Endothelial cell of umbilical vein (primary cell): ENCODE results near the gene ST6GAL1. TPM values are rescaled to one million over a fixed set of nuclear protein-coding genes. Genes with fewer than 3 reads are reported as not detected.

Experiments used
- BruUV-seq: library from RNA; stranded (reverse); fragments of 400-500 nt; replicated peaks from 2 replicates; lab custom pipeline; 2021; lab: Mats Ljungman, UMichigan
- CTCF ChIA-PET: fragments of 300-600, 350-600 bp; sonication (Branson Sonifier 250); formaldehyde crosslinking; loops from one replicate; lab custom pipeline; 2021; ENCODE audit warnings: antibody characterized with exemption, inconsistent platforms; lab: Charles Lee
- POLR2A ChIA-PET: fragments of 300-600, 350-600 bp; sonication (Branson Sonifier 250); formaldehyde crosslinking; loops from one replicate; lab custom pipeline; 2021; ENCODE audit warnings: antibody characterized with exemption, inconsistent platforms; lab: Charles Lee
- DNase-seq: peaks from one replicate; pipeline ENCODE4 v3.0.0-alpha.2; 2011; ENCODE audit warnings: low read depth, low spot score
- FAIRE-seq: peaks from 2 replicates; lab custom pipeline; 2011; peaks lifted over from hg19 to GRCh38; lab: Jason Lieb, UNC
- H2AFZ ChIP-seq: 2 replicates; pipeline ENCODE4 v1.6.0; 2012; ENCODE audit warnings: low read depth, low read length, control low read depth, inconsistent platforms
- H3K27ac ChIP-seq: 2 replicates; pipeline ENCODE4 v1.5.1; 2011; ENCODE audit warnings: low read depth, mild to moderate bottlenecking, control low read depth, low read length, moderate library complexity; ENCODE audit not compliant: insufficient read depth
- H3K27me3 ChIP-seq, 2 experiments: 2 replicates each; pipeline versions ENCODE4 v1.6.0 to v1.6.1; 2011; ENCODE audit warnings: low read length in 2 of 2, mixed read lengths in 1 of 2; ENCODE audit not compliant: control insufficient read depth in 2 of 2, insufficient read depth in 2 of 2
- H3K36me3 ChIP-seq, 2 experiments: 2 replicates in 1 of 2; 3 replicates in 1 of 2; pipeline ENCODE4 v1.5.1; 2011; ENCODE audit warnings: low read length in 2 of 2, mild to moderate bottlenecking in 1 of 2, moderate library complexity in 1 of 2; ENCODE audit not compliant: control insufficient read depth in 2 of 2, insufficient read depth in 2 of 2; ENCODE audit errors: extremely low read depth in 1 of 2
- H3K4me1 ChIP-seq: 3 replicates; pipeline ENCODE4 v1.5.1; 2011; ENCODE audit warnings: mild to moderate bottlenecking, low read length; ENCODE audit not compliant: control insufficient read depth, insufficient read depth; ENCODE audit errors: extremely low read depth
- H3K4me2 ChIP-seq: 2 replicates; pipeline ENCODE4 v1.6.1; 2011; ENCODE audit warnings: low read length, control low read depth, mixed read lengths; ENCODE audit not compliant: insufficient read depth
- H3K4me3 ChIP-seq, 3 experiments: fragments of 200-600 bp in 1 of 3; sonication (generic), shearing (Covaris generic) in 1 of 3; replicated peaks in 1 of 3; 2 replicates each; pipeline ENCODE4 v1.5.1; 2011 to 2016; ENCODE audit warnings: control low read depth in 3 of 3, low read length in 3 of 3, mild to moderate bottlenecking in 2 of 3, inconsistent platforms in 1 of 3, low read depth in 1 of 3, moderate library complexity in 1 of 3; ENCODE audit not compliant: insufficient read depth in 1 of 3
- H3K79me2 ChIP-seq: 2 replicates; pipeline ENCODE4 v1.6.0; 2012; ENCODE audit warnings: low read length, inconsistent platforms; ENCODE audit not compliant: control insufficient read depth, insufficient read depth
- H3K9ac ChIP-seq: replicated peaks from 2 replicates; pipeline ENCODE3; 2011; ENCODE audit warnings: low read length, control low read depth; ENCODE audit not compliant: insufficient read depth; ENCODE audit errors: extremely low read depth
- H3K9me1 ChIP-seq: replicated peaks from 3 replicates; pipeline ENCODE4 v1.6.0; 2011; ENCODE audit warnings: mild to moderate bottlenecking, low read length; ENCODE audit not compliant: control insufficient read depth, insufficient read depth; ENCODE audit errors: extremely low read depth
- H3K9me3 ChIP-seq: replicated peaks from 2 replicates; pipeline ENCODE4 v1.5.1; 2012; ENCODE audit warnings: low read length, inconsistent platforms; ENCODE audit not compliant: control insufficient read depth, insufficient read depth
- H4K20me1 ChIP-seq: replicated peaks from 2 replicates; pipeline ENCODE3; 2011; ENCODE audit warnings: mild to moderate bottlenecking, low read length; ENCODE audit not compliant: control insufficient read depth, insufficient read depth; ENCODE audit errors: extremely low read depth
- EZH2 ChIP-seq: IDR thresholded peaks from 2 replicates; pipeline ENCODE4 v1.6.1; 2012; ENCODE audit warnings: borderline replicate concordance, low read depth, mild to moderate bottlenecking, moderate library complexity, low read length, inconsistent platforms; ENCODE audit not compliant: severe bottlenecking
- FOS ChIP-seq: IDR thresholded peaks from 2 replicates; pipeline ENCODE4 v1.6.1; 2011; ENCODE audit warnings: mild to moderate bottlenecking, low read length, moderate library complexity, borderline replicate concordance; ENCODE audit not compliant: insufficient read depth
- GATA2 ChIP-seq: IDR thresholded peaks from 2 replicates; pipeline ENCODE4 v1.7.0; 2011; ENCODE audit warnings: low read depth, mild to moderate bottlenecking, moderate library complexity, mixed read lengths, low read length; ENCODE audit not compliant: insufficient read length, insufficient read depth
- JUN ChIP-seq: IDR thresholded peaks from 2 replicates; pipeline ENCODE4 v1.6.1; 2011; ENCODE audit warnings: borderline replicate concordance, low read depth; ENCODE audit not compliant: insufficient read length, insufficient read depth
- MYC ChIP-seq: IDR thresholded peaks from one replicate; pipeline ENCODE4 v1.6.1; 2011; ENCODE audit warnings: mild to moderate bottlenecking, low read depth, low read length
- POLR2A ChIP-seq: IDR thresholded peaks from 2 replicates; pipeline ENCODE4 v1.6.1; 2012; ENCODE audit warnings: low read depth, mild to moderate bottlenecking, control low read depth, low read length
- POLR2AphosphoS5 ChIP-seq: IDR thresholded peaks from 2 replicates; pipeline ENCODE4 v1.6.1; 2012; ENCODE audit warnings: low read depth, mild to moderate bottlenecking, control low read depth, low read length, moderate library complexity; ENCODE audit not compliant: insufficient read depth
- dilution Hi-C: fragments of 300-500 bp; cut with MboI; formaldehyde crosslinking; loops from one replicate; pipeline ENCODE4 v1.15.0; 2019; ENCODE audit warnings: low sequenced_read_pairs; ENCODE audit not compliant: extremely low pct_ligation_motif_present
- intact Hi-C: fragments of 100-400 bp; cut with micrococcal nuclease; formaldehyde crosslinking; loops from one replicate; pipeline ENCODE4 v1.10.0; 2022
- polyA plus RNA-seq, 4 experiments: library from polyadenylated mRNA; depleted of rRNA in 3 of 4; stranded (reverse) in 3 of 4; unstranded in 1 of 4; fragments of >200 nt; gene quantifications; 2 replicates each; pipeline versions ENCODE4 v1.2.1 to v1.2.3, GENCODE V29; 2011 to 2012; ENCODE audit warnings: missing spikeins in 1 of 4
- total RNA-seq: library from RNA; stranded (reverse); gene quantifications from 2 replicates; pipeline ENCODE4 v1.2.3, GENCODE V29; 2021
- TF ChIP-seq, protein P1 (sequence below), 2 donors: IDR thresholded peaks; 1 replicate in 1 of 2; 2 replicates in 1 of 2; pipeline ENCODE4 v1.5.1; 2011; ENCODE audit warnings: low read length in 2 of 2, mild to moderate bottlenecking in 2 of 2, moderate library complexity in 2 of 2, control low read depth in 1 of 2, inconsistent platforms in 1 of 2, low read depth in 1 of 2; ENCODE audit not compliant: insufficient read depth in 1 of 2; ENCODE audit errors: extremely low read depth in 1 of 2
- TF ChIP-seq, protein P2 (sequence below): IDR thresholded peaks from 2 replicates; pipeline ENCODE4 v1.6.1; 2011; ENCODE audit not compliant: insufficient read depth, insufficient read length

ST6GAL1 gene
- total and polyA plus RNA-seq, 2 donors (not counting 3 experiments of a cell fraction or from before 2014, with no cell fraction given) = 63.9 to 101 TPM

DNA sequence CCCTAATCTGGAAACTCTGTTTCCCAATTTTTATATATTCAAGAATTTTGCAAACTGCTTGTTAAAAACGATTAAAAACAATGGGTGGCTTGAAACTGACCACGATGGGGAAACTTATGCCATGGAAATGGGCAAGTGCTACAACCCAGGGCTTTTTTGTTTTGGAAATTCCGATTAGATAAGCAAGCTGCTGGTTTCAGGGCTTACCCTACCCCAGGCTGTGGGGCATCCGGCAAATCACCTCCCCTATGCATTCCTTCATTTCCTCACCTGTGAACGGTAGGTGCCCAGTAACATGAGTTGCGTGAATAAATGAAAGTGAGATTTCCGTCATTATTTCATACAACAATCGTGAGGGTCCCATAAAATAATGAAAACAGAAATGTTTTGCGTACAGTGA is 34.3 kb downstream of the ST6GAL1 start:
- H3K4me3 ChIP-seq = no peak overlapping the region
- POLR2A ChIA-PET = no interaction called here
- CTCF ChIA-PET = interaction anchor here (4.0 kb wide), 1 partner anchor 115 kb away, joined by 18 read pairs; no protein-coding TSS in a partner anchor
- DNase-seq (no peak), FAIRE-seq (no peak)
- H2AFZ ChIP-seq = no peak overlapping the region
- no peak overlapping the region for H3K9ac ChIP-seq
- dilution Hi-C loops = no loop called here
- peaks cover 0 to 25% of the 10 kb centered on the region in 2 experiments for H3K36me3 ChIP-seq
- TF ChIP-seq POLR2AphosphoS5 (no peak), JUN (no peak), MYC (no peak), EZH2 (no peak), FOS (no peak), GATA2 (no peak), POLR2A (no peak)
- TF ChIP-seq, protein P1, sequence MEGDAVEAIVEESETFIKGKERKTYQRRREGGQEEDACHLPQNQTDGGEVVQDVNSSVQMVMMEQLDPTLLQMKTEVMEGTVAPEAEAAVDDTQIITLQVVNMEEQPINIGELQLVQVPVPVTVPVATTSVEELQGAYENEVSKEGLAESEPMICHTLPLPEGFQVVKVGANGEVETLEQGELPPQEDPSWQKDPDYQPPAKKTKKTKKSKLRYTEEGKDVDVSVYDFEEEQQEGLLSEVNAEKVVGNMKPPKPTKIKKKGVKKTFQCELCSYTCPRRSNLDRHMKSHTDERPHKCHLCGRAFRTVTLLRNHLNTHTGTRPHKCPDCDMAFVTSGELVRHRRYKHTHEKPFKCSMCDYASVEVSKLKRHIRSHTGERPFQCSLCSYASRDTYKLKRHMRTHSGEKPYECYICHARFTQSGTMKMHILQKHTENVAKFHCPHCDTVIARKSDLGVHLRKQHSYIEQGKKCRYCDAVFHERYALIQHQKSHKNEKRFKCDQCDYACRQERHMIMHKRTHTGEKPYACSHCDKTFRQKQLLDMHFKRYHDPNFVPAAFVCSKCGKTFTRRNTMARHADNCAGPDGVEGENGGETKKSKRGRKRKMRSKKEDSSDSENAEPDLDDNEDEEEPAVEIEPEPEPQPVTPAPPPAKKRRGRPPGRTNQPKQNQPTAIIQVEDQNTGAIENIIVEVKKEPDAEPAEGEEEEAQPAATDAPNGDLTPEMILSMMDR (IDR thresholded peaks at IDR 0.05; ENCODE audit: extremely low read depth in 1 of 2, insufficient read depth in 1 of 2, low read depth in 1 of 2, low read length in 2 of 2) = no peak
- TF ChIP-seq, protein P2, sequence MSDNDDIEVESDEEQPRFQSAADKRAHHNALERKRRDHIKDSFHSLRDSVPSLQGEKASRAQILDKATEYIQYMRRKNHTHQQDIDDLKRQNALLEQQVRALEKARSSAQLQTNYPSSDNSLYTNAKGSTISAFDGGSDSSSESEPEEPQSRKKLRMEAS = no peak
- H3K79me2 ChIP-seq = peaks cover 4% of the 10 kb centered on the region
- no peaks in the 10 kb centered on the region for H3K9me1 ChIP-seq
- H3K4me1 ChIP-seq = peaks cover 16% of the 10 kb centered on the region
- no peaks in the 10 kb centered on the region for H4K20me1 ChIP-seq
- intact Hi-C loops = no loop called here
- H3K9me3 ChIP-seq = no peaks in the 10 kb centered on the region
- no TSS peak for BruUV-seq
- no peak overlapping the region for H3K4me2 ChIP-seq
- no peaks in the 10 kb centered on the region for H3K27me3 ChIP-seq
- H3K27ac ChIP-seq = no peak overlapping the region
